NCI-H69 (cell line): ENCODE results near the gene HSPB2.
A peak's percentile ranks its signal among the peaks of the same experiment; 100 is the strongest.
"Not testable (repeated sequence)": the region's sequence is repeated elsewhere in the genome, so short reads cannot be mapped to it uniquely, and the experiment has no call there.

Experiments used
- DNase-seq: peaks from one replicate; lab custom pipeline; 2025; lab: John Stamatoyannopoulos, UW

The HSPB2 gene

DNA sequence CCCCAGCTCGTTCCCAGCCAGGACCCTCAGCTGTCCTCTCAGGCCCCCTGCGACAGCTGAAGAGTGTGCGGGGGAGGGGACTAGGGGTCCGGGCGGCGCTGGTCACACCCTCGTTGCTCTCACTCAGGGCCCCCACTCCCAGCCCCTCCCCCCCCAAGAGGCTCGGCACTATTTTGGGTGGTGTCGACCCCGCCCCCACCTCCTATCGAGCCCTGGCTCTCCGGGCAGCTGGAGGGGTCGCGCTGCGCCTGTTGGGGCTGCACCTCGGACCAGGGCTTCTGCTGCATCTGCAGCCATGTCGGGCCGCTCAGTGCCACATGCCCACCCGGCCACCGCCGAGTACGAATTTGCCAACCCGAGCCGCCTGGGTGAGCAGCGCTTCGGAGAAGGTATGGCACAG is at the start of gene HSPB2:
TSS of gene HSPB2 (plus strand) at position 200 of the 400 bp plus-strand sequence. CDS start at position 296, 96 bp downstream.
- DNase-seq: no peak

- DNase-seq: no peak
These were observed 42.4 kb upstream of the HSPB2 start for GRCh38 chr11:111870113-111870512.

- DNase-seq: peak; percentile 83
These were observed 42.0 kb upstream of the HSPB2 start for GRCh38 chr11:111870522-111870885.

DNA sequence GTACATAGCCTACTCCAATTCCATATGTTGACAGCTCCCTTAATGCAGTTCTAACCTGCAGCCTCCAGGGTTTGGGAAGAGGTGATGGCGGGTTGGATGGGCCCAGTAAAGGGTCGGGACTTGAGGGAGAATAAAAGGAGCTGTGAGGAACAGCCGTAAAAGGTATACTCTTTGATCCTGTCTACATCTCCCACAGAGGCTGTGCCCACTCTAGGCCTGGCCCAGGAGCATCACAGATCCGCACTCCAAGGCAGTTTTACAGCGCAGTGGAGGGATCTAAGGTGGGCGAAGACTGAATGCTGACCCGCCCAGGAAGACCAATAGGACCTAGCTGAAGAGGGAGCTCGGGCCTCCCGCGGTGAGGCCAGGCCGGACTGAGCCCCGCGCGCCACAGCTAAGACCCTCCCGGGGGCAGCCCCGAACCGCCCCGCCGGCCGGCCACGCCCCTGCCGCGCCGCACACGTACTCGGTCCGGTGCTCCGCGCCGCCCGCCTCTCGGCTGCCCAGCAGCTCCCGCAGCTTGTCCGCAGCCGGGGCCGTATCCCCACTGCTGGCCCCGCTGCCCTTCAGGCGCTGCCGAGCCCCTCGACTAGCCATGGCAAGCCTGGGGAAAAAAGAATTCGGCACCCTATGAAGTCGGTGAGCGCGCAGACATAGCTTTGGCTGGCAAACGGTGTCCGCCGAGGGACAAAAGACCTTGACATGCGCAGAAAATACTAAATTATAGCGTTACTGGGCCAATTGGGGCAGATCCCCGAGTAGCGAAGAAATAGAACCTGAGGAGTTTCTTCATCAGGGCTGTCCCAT is 41.4 kb upstream of the HSPB2 start, which contains the start of gene ALG9:
TSS of gene ALG9 (minus strand) at position 696 of the 807 bp plus-strand sequence. CDS start at position 597, 99 bp downstream.
- DNase-seq: peak; percentile 93

DNA sequence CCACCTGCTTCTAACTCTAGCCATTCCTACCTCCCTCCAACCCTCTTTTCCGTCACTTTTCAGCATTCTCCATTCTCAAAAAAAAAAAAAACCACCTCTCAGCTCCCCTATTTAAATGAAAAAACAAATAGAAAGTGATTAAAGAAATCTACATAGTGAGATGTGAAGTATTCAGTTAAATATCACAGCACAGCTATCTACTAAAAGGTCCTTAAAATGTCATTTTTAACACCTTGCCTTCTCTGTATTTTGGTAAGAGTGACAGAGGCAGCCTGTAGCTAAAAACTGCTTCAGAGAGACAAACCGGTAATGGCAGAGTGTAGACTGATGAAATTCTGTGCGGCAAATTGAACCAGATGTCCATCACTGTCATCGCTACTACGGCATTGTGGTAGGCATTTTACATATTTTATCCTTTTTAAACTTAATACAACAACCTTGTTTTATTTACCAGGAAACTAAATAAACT is 40.8 kb upstream of the HSPB2 start:
- DNase-seq: peak; percentile 40

DNA sequence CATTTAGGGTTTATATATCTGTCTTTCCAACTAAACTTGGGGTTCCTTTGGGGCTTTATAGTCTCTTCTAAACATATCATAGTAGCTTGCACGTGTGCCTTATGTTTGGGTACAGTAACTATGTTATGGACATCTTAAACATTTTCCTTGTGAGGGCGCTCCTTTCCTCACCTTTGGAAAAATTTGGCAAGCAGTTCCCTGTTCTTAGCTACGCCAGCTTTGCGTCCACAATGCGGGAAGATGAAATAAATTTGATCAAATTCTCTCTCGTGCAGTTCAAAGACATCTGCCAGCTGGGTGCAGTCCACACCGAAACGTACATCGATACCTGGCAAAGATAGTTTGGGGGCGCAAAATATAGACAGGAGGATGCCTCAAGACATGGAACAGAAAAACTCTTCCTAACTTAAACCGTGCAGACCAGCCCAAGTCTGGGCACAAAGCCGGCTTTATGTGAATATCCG is 34.1 kb upstream of the HSPB2 start:
- peak; percentile 81 for DNase-seq

GRCh38 chr11:111878849-111879636 is 33.5 kb upstream of the HSPB2 start, which contains the start of the genes CFAP68 and FDXACB1:
Gene CFAP68, plus strand, starts transcription at chr11:111879541. Its CDS starts 20 bp downstream, at chr11:111879561.
Gene FDXACB1, minus strand, starts transcription at chr11:111879165. Its CDS starts 33 bp downstream, at chr11:111879132.
- DNase-seq: peak; percentile 100

- no peak for DNase-seq
These were observed 32.9 kb upstream of the HSPB2 start for GRCh38 chr11:111879637-111879960.

- DNase-seq: no peak
These were observed 30.3 kb upstream of the HSPB2 start for GRCh38 chr11:111882202-111882601.

GRCh38 chr11:111885053-111885452 is 27.5 kb upstream of the HSPB2 start:
- not testable (repeated sequence) for DNase-seq

- no peak for DNase-seq
These were observed 26.5 kb upstream of the HSPB2 start for GRCh38 chr11:111886032-111886431.

GRCh38 chr11:111886844-111887243 is 25.7 kb upstream of the HSPB2 start:
- DNase-seq: no peak

DNA sequence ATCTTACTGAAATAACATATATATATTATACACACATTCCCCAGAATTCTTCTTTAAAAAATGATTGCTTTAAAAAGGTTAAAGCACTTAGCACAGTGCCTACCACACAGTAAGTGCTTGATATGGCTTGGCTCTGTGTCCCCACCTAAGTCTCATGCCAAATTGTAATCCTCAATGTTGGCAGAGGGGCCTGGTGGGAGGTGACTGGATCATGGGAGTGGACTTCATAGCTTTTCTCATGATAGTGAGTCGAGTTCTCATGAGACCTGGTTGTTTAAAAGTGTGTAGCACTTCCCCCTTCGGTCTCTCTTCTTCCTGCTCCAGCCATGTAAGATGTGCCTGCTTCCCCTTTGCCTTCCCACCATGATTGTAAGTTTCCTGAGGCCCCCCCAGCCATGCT is 7.1 kb upstream of the HSPB2 start:
- DNase-seq: no peak

GRCh38 chr11:111906680-111907079 is 5.9 kb upstream of the HSPB2 start:
- DNase-seq: no peak

- DNase-seq: no peak
These were observed 3.8 kb upstream of the HSPB2 start for GRCh38 chr11:111908639-111909305.

DNA sequence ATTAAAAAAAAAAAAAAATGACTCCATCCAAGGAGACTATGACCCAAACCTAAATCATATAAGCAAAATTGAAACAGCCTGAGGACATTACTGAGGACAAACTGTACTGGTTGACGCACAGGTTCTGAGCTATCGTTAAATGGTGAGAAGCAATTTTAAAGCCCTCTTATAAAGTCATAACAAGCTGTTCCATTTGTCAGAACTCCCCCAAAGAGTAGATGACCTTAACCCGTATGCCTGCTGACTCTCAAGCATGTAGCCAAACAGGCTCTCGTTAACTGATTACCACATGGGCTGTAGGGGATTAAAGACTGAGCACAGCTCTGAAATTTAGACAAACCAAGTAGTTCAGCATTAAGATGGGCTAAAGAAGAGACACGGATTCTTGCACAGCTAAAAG is 3.2 kb upstream of the HSPB2 start:
- no peak for DNase-seq

GRCh38 chr11:111910676-111911562 is 1.6 kb upstream of the HSPB2 start:
- peak; percentile 13 for DNase-seq

GRCh38 chr11:111911563-111912401 is 752 bp upstream of the HSPB2 start, which contains the start of gene CRYAB:
Gene CRYAB, minus strand, starts transcription at chr11:111911770. Its CDS starts 46 bp downstream, at chr11:111911724.
- DNase-seq: no peak

DNA sequence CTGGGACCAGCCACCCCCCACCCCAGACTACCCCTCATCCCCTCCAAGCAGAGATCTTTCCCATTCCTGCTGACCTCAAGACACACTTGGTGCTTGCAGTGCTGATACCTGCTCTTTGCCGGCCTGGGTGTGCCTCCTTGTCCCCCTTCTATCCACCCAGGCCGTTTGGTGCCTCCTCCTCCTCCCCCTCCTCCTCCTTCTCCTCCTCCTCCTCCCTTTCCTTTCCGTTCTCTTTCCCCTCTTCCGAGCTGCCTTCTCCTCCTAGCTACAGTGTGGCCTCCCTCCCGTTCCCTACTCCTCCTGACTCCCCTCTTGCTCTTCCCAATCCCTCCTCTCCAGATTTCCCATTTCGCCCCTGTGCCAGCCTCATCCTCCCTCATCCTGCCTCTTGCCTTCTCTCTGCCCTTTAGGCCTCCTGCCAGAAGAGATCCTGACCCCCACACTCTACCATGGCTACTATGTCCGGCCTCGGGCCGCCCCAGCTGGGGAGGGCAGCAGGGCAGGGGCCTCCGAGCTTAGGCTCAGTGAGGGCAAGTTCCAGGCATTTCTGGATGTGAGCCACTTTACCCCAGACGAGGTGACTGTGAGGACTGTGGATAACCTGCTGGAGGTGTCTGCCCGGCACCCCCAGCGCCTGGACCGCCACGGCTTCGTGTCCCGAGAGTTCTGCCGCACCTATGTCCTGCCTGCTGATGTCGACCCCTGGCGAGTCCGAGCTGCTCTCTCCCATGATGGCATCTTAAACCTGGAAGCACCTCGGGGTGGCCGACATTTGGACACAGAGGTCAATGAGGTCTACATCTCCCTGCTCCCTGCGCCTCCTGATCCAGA is 712 bp downstream of the HSPB2 start:
- no peak for DNase-seq
